GM23248 (cell line): ENCODE data around the gene DCST2. TPM values are rescaled to one million over a fixed set of nuclear protein-coding genes. Genes with fewer than 3 reads are reported as not detected.
A peak's percentile ranks its signal among the peaks of the same experiment; 100 is the strongest.

Experiments
- DNase-seq: peaks from one replicate; pipeline ENCODE4 v3.0.0-alpha.2; 2015
- H2AFZ ChIP-seq: fragments of 200-600 bp; sonication (generic); 2 replicates; pipeline ENCODE4 v1.6.1; 2016; ENCODE audit warnings: antibody characterized with exemption
- H3F3A ChIP-seq: fragments of 200-600 bp; sonication (generic); 2 replicates; pipeline ENCODE4 v1.6.1; 2016; ENCODE audit warnings: mild to moderate bottlenecking, antibody characterized with exemption, mixed run types; ENCODE audit not compliant: insufficient read depth
- H3K27ac ChIP-seq: fragments of 200-600 bp; sonication (generic); 2 replicates; pipeline ENCODE4 v1.5.1; 2016; ENCODE audit warnings: mild to moderate bottlenecking
- H3K27me3 ChIP-seq: fragments of 200-600 bp; sonication (generic); replicated peaks from 2 replicates; pipeline ENCODE4 v1.6.1; 2016; ENCODE audit warnings: mild to moderate bottlenecking; ENCODE audit not compliant: insufficient read depth
- H3K36me3 ChIP-seq: fragments of 200-600 bp; sonication (generic); 2 replicates; pipeline ENCODE4 v1.6.1; 2016; ENCODE audit warnings: low read depth, mild to moderate bottlenecking
- H3K4me1 ChIP-seq: fragments of 200-600 bp; sonication (generic); 2 replicates; pipeline ENCODE4 v1.6.1; 2016; ENCODE audit warnings: mild to moderate bottlenecking; ENCODE audit not compliant: insufficient read depth
- H3K4me2 ChIP-seq: fragments of 200-600 bp; sonication (generic); one replicate; pipeline ENCODE4 v1.6.1; 2016; ENCODE audit warnings: mild to moderate bottlenecking; ENCODE audit not compliant: unreplicated experiment
- H3K4me3 ChIP-seq: fragments of 200-600 bp; sonication (generic); 2 replicates; pipeline ENCODE4 v1.5.1; 2016; ENCODE audit warnings: mild to moderate bottlenecking
- H3K79me2 ChIP-seq: fragments of 200-600 bp; sonication (generic); 2 replicates; pipeline ENCODE4 v1.6.1; 2016; ENCODE audit warnings: mild to moderate bottlenecking; ENCODE audit not compliant: insufficient read depth
- H3K9ac ChIP-seq: fragments of 200-600 bp; sonication (generic); 2 replicates; pipeline ENCODE4 v1.6.1; 2016; ENCODE audit warnings: mild to moderate bottlenecking
- H3K9me2 ChIP-seq: fragments of 200-600 bp; sonication (generic); 2 replicates; pipeline ENCODE4 v1.6.1; 2016; ENCODE audit warnings: mixed run types, mild to moderate bottlenecking, moderate library complexity; ENCODE audit not compliant: insufficient read depth
- H3K9me3 ChIP-seq: fragments of 200-600 bp; sonication (generic); one replicate; pipeline ENCODE4 v1.6.1; 2017; ENCODE audit warnings: low read depth
- H4K20me1 ChIP-seq: fragments of 200-600 bp; sonication (generic); 2 replicates; pipeline ENCODE4 v1.6.0; 2016; ENCODE audit not compliant: insufficient read depth
- EZH2 ChIP-seq: fragments of 200-600 bp; sonication (generic); IDR thresholded peaks from 2 replicates; pipeline ENCODE4 v1.6.1; 2018; ENCODE audit warnings: antibody characterized with exemption, mild to moderate bottlenecking; ENCODE audit not compliant: insufficient read depth, poor library complexity, severe bottlenecking
- EZH2phosphoT487 ChIP-seq: fragments of 200-600 bp; sonication (generic); IDR thresholded peaks from 2 replicates; pipeline ENCODE4 v1.6.1; 2018; ENCODE audit warnings: antibody characterized with exemption, moderate library complexity, mild to moderate bottlenecking, low read depth; ENCODE audit not compliant: insufficient read depth
- WGBS, 2 experiments: methylation state at CpG; one replicate each; pipeline ENCODE4 v1.1.6; 2015 to 2017; ENCODE audit warnings: low lambda C conversion rate in 2 of 2, low coverage in 1 of 2; ENCODE audit errors: missing lambda C conversion rate in 2 of 2; 5-methylcytosine and 5-hydroxymethylcytosine counted together
- in situ Hi-C: fragments of 300-500 bp; cut with MboI; formaldehyde crosslinking; loops from 2 replicates; pipeline ENCODE4 v1.15.0; 2020
- polyA plus RNA-seq: library from polyadenylated mRNA; unstranded; fragments of >200 nt; fragmentation: Nextera tagmentation; extraction: Ambion mirVana; gene quantifications from 2 replicates; pipeline ENCODE4 v1.2.1, GENCODE V29; 2016
- total RNA-seq: library from RNA; depleted of rRNA; stranded (reverse); fragments of >200 nt; shearing (Covaris generic); gene quantifications from 2 replicates; pipeline ENCODE4 v1.2.3, GENCODE V29; 2014

Gene DCST2
- total and polyA plus RNA-seq, 2 experiments from 2014 or later: 0.14 TPM; not detected in 1

DNA sequence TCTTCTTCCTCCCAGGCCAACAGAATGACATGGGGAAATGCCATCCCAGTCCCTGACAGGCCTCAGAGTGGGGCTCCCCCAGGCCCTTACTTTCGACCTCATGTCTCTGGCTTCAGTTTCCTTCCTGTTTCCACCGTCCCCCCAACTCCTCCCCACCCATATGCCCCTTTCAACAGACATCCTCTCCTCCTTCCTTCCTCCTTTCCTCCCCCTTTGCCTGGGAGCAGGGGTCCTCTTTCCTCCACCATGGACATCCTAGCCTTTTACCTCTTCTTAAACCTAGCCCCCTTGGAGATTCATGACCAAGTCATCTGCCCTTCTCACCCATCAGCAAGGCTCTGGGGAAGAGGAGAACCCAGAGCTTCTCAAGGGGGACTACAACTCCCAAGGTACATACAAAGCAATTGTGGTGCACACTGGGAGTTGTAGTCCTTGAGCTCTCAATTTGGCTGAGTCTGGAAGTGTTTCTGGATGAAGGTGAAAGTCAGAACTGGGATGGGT is 26.9 kb downstream of the DCST2 start:
- H3K36me3 ChIP-seq: no peaks in the 10 kb centered on the region
- TF ChIP-seq EZH2 (no peak), EZH2phosphoT487 (no peak)
- no peak overlapping the region for H3K4me2 ChIP-seq
- in situ Hi-C loops: no loop called here
- no peaks in the 10 kb centered on the region for H3K9me2 ChIP-seq
- peak; percentile 62 for DNase-seq
- H4K20me1 ChIP-seq: no peaks in the 10 kb centered on the region
- no peak overlapping the region for H2AFZ ChIP-seq
- WGBS, 2 experiments: 59 to 86% methylated on average over 2 of the region's 2 CpGs
- no peak overlapping the region for H3K9ac ChIP-seq
- no peak overlapping the region for H3K4me3 ChIP-seq
- peaks cover 54% of the 10 kb centered on the region for H3K79me2 ChIP-seq
- no peaks in the 10 kb centered on the region for H3K9me3 ChIP-seq
- no peaks in the 10 kb centered on the region for H3F3A ChIP-seq
- no peaks in the 10 kb centered on the region for H3K27me3 ChIP-seq
- peaks cover 20% of the 10 kb centered on the region for H3K4me1 ChIP-seq
- H3K27ac ChIP-seq: no peak overlapping the region

DNA sequence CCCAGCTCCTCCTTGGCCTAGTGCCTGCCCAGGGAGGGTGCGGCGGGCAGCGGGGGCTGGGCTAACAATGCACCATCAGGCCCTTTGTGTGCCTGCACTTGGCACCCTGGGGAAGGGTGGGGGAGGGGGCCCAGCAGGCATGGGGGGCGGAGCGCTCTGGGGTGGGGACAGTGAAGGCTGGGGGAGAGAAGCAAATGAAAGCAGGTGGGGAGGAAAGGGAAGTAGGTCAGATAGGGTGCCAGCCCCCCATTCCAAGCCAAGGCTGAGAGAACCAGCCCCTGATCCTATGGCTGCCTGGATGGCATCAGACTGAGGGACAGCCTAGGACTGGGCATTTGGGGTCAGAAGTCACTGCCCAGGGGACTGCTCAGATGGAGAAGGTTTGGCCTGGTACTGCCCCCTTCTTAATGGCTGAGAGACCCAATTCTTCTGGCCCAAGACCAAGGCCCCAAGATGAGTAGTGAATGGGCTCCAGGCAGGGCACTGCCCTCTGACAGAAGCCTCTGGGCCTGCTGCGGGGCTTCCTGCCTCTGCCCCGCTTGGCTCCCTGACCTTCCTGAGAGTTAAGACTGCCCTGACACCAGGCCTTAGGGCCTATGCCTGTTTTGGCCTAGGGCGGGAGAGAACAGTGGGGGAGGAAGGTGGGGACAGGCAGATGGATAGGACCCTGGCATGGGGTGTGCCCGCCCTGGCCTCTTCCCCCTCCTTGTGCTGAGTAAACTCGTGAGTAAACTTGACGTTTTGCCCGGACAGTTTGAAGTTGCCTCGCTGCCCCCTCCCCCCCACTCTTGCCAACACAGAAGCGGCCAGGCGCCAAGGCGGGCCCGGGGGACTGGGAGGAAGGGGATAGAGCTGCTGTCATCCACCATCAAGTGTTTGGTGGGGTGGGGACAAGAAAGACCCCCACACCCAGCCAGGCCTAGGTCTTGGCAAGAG is 28.2 kb downstream of the DCST2 start:
- Histone ChIP-seq H3K36me3 (no peaks in the 10 kb centered on the region), H3K9me2 (no peaks in the 10 kb centered on the region), H2AFZ (no peak overlapping the region), H3F3A (no peaks in the 10 kb centered on the region), H3K79me2 (peaks cover 54% of the 10 kb centered on the region), H3K9me3 (no peaks in the 10 kb centered on the region), H3K4me1 (peaks cover 20% of the 10 kb centered on the region), H3K4me3 (peak overlapping the region; percentile 98; the same call in 1 of the 2 replicates), H3K4me2 (peak overlapping the region; percentile 22), H4K20me1 (no peaks in the 10 kb centered on the region), H3K27ac (peak overlapping the region; percentile 53), H3K27me3 (no peaks in the 10 kb centered on the region), H3K9ac (peak overlapping the region; percentile 86)
- WGBS, 2 experiments: 20 to 22% methylated on average over 8 to 13 of the region's 17 CpGs
- in situ Hi-C loops: no loop called here
- TF ChIP-seq EZH2 (no peak), EZH2phosphoT487 (no peak)
- DNase-seq: peak; percentile 87

DNA sequence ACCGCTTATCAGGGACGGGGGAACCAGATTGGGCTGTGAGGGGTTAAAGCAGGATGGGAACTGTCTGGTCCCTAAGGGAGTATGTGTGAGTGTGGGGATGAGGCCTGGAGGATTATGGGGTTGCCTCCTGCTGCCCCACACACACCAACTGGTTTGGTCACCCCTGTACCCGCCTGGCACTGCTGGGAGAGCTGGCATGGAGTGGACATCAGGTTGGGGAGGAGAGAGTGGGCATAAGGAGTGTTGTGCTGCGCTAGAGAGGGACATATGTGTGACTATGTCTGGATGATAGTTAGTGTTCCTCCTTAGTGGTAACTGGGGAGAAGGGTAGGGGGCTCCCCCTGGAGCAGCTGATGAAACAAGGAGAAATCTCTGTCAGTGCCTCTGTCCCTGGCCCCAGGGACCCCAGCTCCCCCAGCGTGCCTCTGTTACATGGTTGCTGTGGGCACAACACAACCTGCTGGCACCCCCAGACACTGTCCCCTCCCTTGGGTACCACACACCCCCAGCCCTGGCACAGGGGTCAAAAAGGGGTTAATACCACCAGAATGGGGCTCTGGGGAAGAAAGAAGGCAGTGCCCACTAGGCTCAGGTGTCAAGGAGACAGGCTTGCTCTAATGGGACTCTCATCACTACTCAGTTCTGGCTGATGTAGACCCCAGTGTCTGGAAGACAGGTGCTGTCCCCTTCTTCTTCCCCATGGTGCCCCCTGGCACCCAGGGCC is 29.1 kb downstream of the DCST2 start:
- H3K9me3 ChIP-seq: no peaks in the 10 kb centered on the region
- in situ Hi-C loops: no loop called here
- H4K20me1 ChIP-seq: no peaks in the 10 kb centered on the region
- H3K9ac ChIP-seq: peak overlapping the region; percentile 86
- no peaks in the 10 kb centered on the region for H3K27me3 ChIP-seq
- WGBS, 2 experiments: 32 to 35% methylated on average over 5 of the region's 5 CpGs
- DNase-seq: peak; percentile 34
- H3F3A ChIP-seq: no peaks in the 10 kb centered on the region
- no peaks in the 10 kb centered on the region for H3K36me3 ChIP-seq
- no peaks in the 10 kb centered on the region for H3K9me2 ChIP-seq
- peak overlapping the region; percentile 71 for H2AFZ ChIP-seq
- peak overlapping the region; percentile 94 for H3K4me2 ChIP-seq
- TF ChIP-seq EZH2phosphoT487 (no peak), EZH2 (no peak)
- peak overlapping the region; percentile 98 for H3K4me3 ChIP-seq
- H3K27ac ChIP-seq: peak overlapping the region; percentile 53
- peaks cover 27% of the 10 kb centered on the region for H3K4me1 ChIP-seq
- H3K79me2 ChIP-seq: peaks cover 54% of the 10 kb centered on the region

DNA sequence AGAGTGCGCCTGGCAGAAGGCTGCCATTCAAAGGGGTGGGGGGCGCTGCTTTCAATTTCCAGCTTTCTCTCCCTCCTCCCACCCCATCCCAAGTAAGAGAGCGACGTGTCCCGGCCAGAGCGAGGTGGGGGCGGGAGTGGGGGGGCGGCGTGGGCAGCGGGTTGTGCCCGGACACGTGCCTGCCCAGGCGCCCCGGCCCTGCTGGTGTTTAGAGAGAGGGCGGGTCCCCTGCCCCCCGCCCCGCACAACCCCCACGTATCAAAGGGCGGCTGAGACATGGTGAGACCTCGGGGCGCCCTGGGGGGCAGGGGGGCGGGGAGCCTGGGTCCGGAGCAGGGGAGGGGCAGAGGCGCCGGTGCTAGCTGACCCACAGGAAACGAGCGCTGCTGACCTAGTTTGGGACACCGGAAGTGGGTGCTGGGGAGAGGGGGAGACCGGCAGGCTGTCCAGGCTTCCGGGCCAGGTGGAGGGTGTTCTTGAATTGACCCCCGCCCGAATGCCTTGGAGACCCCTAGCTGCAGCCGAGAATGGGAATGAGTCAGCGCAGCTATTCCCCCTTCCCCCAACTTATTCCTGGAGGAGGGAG is 29.7 kb downstream of the DCST2 start:
- Histone ChIP-seq H3K9ac (peak overlapping the region; percentile 86), H4K20me1 (no peaks in the 10 kb centered on the region), H3K4me1 (peaks cover 27% of the 10 kb centered on the region), H3K27ac (peak overlapping the region; percentile 53), H3K4me3 (peak overlapping the region; percentile 98), H3K27me3 (no peaks in the 10 kb centered on the region), H3K9me2 (no peaks in the 10 kb centered on the region), H3K9me3 (no peaks in the 10 kb centered on the region), H3F3A (no peaks in the 10 kb centered on the region), H3K36me3 (no peaks in the 10 kb centered on the region), H2AFZ (peak overlapping the region; percentile 71), H3K4me2 (peak overlapping the region; percentile 94), H3K79me2 (peaks cover 54% of the 10 kb centered on the region)
- 1 to 3% methylated on average over 6 to 34 of the region's 34 CpGs for WGBS, 2 experiments
- in situ Hi-C loops: no loop called here
- DNase-seq: peak; percentile 63
- no peak for TF ChIP-seq EZH2phosphoT487
- no peak for TF ChIP-seq EZH2
